Stimulated activated CD8-positive, alpha-beta memory T cell treated with anti-CD3 and anti-CD28 coated beads, Interleukin-12 subunit alpha, Interleukin-12 subunit beta, amount 100 ng/mL, for 1 hour (primary cell): ENCODE measurements around the gene IGF2BP3.

Experiments
- DNase-seq: peaks from one replicate; pipeline ENCODE4 v3.0.0-alpha.2; 2020; ENCODE audit warnings: low read depth

The IGF2BP3 gene

GRCh38 chr7:23377134-23377533 is 93.2 kb downstream of the IGF2BP3 start:
- no peak for DNase-seq

- DNase-seq: peak; percentile 15
Measured at GRCh38 chr7:23373151-23374004, 96.9 kb downstream of the IGF2BP3 start.

- no peak for DNase-seq
Measured at GRCh38 chr7:23372611-23373010, 97.7 kb downstream of the IGF2BP3 start.

- no peak for DNase-seq
Measured at GRCh38 chr7:23371654-23372053, 98.6 kb downstream of the IGF2BP3 start.

GRCh38 chr7:23369695-23370404 is 100.4 kb downstream of the IGF2BP3 start:
- DNase-seq: no peak

GRCh38 chr7:23369100-23369499 is 101.2 kb downstream of the IGF2BP3 start:
- DNase-seq: no peak

- no peak for DNase-seq
Measured at GRCh38 chr7:23358152-23358674, 112.1 kb downstream of the IGF2BP3 start.

- DNase-seq: no peak
Measured at GRCh38 chr7:23357190-23358093, 112.8 kb downstream of the IGF2BP3 start.

GRCh38 chr7:23356726-23357125 is 113.6 kb downstream of the IGF2BP3 start:
- DNase-seq: no peak

- DNase-seq: no peak
Measured at GRCh38 chr7:23356168-23356567, 114.1 kb downstream of the IGF2BP3 start.

GRCh38 chr7:23353172-23353571 is 117.1 kb downstream of the IGF2BP3 start:
- no peak for DNase-seq

- DNase-seq: no peak
Measured at GRCh38 chr7:23350466-23350865, 119.8 kb downstream of the IGF2BP3 start.

- no peak for DNase-seq
Measured at GRCh38 chr7:23349484-23350157, 120.7 kb downstream of the IGF2BP3 start.

GRCh38 chr7:23347682-23348180 is 122.6 kb downstream of the IGF2BP3 start:
- DNase-seq: no peak

- DNase-seq: no peak
Measured at GRCh38 chr7:23347033-23347681, 123.1 kb downstream of the IGF2BP3 start.

GRCh38 chr7:23346316-23346715 is 124.0 kb downstream of the IGF2BP3 start:
- no peak for DNase-seq

GRCh38 chr7:23345601-23346000 is 124.7 kb downstream of the IGF2BP3 start:
- DNase-seq: no peak

- no peak for DNase-seq
Measured at GRCh38 chr7:23343806-23344475, 126.3 kb downstream of the IGF2BP3 start.

- no peak for DNase-seq
Measured at GRCh38 chr7:23343102-23343501, 127.2 kb downstream of the IGF2BP3 start.
